Muscle of back (tissue), 11 donors: Measurements from ENCODE around the gene PDIA4. TPM values are rescaled to one million over a fixed set of nuclear protein-coding genes. Genes with fewer than 3 reads are reported as not detected.

Source experiments
- DNase-seq, 3 donors: peaks; one replicate each; pipeline versions ENCODE4 v3.0.0 to v3.0.0-alpha.2; 2013
- polyA plus RNA-seq, 10 donors: library from polyadenylated mRNA; unstranded; fragments of 120-200 nt; gene quantifications; one replicate each; pipeline ENCODE4 v1.2.1, GENCODE V29; 2013; ENCODE audit not compliant: insufficient read length in 10 of 10

Gene PDIA4
- polyA plus RNA-seq, 10 donors = 64.2 to 113 (median 76.3) TPM

GRCh38 chr7:148973256-148973655 is 55.0 kb downstream of the PDIA4 start:
- no peak for DNase-seq

- DNase-seq = no peak
These were observed 55.9 kb downstream of the PDIA4 start for GRCh38 chr7:148972375-148972774.

GRCh38 chr7:148967602-148968001 is 60.7 kb downstream of the PDIA4 start:
- DNase-seq = peak in 1 of 3 donors; percentile 64

- no peak for DNase-seq
These were observed 61.3 kb downstream of the PDIA4 start for GRCh38 chr7:148967032-148967372.

DNA sequence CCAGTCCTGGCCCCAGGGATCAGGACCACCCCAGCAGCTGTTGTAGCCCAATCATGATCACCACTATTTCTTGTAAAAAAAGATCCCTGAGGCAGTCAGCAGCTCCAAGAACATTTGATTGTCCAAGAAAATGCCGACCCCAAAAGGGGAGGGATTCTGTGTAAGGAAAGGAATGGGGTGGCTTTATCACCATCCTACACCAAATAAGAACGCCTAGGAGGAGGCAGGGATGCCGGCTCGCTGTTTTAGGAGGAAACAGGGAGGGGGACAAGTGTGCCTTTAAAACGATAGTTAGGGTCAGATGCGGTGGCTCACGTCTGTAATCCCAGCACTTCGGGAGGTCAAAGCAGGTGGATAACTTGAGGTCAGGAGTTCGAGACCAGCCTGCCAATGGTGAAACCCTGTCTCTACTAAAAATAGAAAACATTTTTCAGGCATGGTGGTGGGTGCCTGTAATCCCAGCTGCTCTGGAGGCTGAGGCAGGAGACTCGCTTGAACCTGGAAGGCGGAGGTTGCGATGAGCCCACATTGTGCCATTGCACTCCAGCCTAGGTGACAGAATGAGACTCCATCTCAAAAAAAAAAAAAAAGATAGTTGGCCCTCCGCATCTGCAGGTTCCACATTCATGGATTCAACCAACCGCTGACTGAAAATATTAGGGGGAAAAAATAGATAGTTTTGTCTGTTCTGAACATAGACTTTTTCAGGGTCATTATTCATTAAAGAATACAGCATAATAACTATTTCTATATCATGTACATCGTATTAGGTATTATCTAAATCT is 63.6 kb downstream of the PDIA4 start:
- no peak for DNase-seq

GRCh38 chr7:148963583-148964482 is 64.5 kb downstream of the PDIA4 start:
- DNase-seq = peak in 1 of 3 donors; percentile 71

DNA sequence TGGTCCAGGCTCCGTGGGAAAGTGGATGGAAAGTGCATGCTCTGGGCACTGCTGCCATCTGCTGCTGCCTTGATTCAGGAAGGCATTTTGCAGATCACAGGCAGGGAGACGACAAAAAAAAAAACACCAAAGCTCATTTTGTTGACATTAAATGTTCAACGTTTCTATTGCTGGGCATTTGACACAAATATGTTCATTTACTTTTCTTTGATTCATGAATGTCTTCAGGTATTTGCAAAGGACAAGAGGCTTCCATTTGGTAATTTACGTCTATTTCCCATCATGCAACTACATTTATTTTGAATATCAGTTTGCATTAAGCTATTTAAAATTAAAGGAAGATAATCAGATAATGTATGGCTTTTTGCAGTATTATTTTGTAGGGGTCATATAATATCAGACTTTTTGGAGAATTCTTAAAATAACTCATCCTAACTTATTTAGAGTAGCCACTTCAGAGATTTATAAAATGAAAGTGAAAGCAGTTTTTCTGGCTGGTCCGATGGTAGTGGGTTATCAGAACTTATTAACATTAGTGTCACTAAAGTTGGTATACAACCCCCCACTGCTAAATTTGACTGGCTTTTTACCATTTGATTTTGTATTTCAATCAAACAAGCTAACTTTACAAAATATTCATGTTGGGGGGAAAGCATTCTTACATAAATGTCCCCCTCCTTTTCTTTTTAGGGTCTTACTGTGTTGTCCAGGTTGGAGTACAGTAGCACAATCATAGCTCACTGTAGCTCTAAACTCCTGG is 65.3 kb downstream of the PDIA4 start:
- DNase-seq = peak; percentile 74 to 93 (median 79)

DNA sequence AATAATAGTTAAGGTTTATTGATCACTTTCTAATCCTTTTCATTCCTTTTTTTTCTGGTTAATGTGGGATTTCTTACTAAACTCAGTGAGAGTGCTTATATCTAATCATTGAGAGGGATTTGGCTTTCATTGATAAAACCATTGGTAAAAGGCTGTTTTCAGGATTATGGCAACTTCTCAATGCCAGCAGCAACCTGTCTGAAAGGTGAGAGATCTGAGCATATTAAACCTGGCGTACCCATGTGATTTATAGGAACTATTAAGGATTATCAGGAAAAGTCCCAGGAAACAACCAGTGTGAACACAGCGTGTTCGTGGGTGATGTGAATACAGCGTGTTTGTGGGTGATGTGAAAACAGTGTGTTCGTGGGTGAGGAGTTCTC is 65.9 kb downstream of the PDIA4 start:
- DNase-seq = no peak

- no peak for DNase-seq
These were observed 68.6 kb downstream of the PDIA4 start for GRCh38 chr7:148959726-148960125.

- no peak for DNase-seq
These were observed 70.2 kb downstream of the PDIA4 start for GRCh38 chr7:148958061-148958460.

- DNase-seq = no peak
These were observed 73.5 kb downstream of the PDIA4 start for GRCh38 chr7:148954766-148955165.

- no peak for DNase-seq
These were observed 74.6 kb downstream of the PDIA4 start for GRCh38 chr7:148953676-148954075.

Other genes starting within 250 kb of the PDIA4 start
- 10 to 100 TPM; 17.8 to 32.2 (median 23.3) TPM for gene EZH2, start 144.2 kb downstream of the PDIA4 start, polyA plus RNA-seq
- 1 to 10 TPM; 3.4 to 5.8 (median 4.1) TPM for gene ZNF786, start 62.2 kb upstream of the PDIA4 start, polyA plus RNA-seq
- 1 to 10 TPM; 2.7 to 4.5 (median 3.4) TPM for gene ZNF425, start 97.8 kb upstream of the PDIA4 start, polyA plus RNA-seq
- gene ZNF398, start 118.9 kb upstream of the PDIA4 start, polyA plus RNA-seq = 10 to 100 TPM in 2 of 10 donors, 1 to 10 TPM in 8; 7.1 to 10.4 (median 8.5) TPM
- gene ZNF282, start 167.0 kb upstream of the PDIA4 start, polyA plus RNA-seq = 10 to 100 TPM; 12.1 to 18.9 (median 17.0) TPM
- gene ZNF212, start 211.1 kb upstream of the PDIA4 start, polyA plus RNA-seq = 10 to 100 TPM in 3 of 10 donors, 1 to 10 TPM in 7; 7.4 to 11.1 (median 9.3) TPM
- gene ZNF783, start 233.7 kb upstream of the PDIA4 start, polyA plus RNA-seq = 10 to 100 TPM in 8 of 10 donors, 1 to 10 TPM in 2; 7.9 to 16.0 (median 11.5) TPM